HG03108 (cell line): ENCODE data around the gene CNPY3.
"Not testable (repeated sequence)": the region's sequence is repeated elsewhere in the genome, so short reads cannot be mapped to it uniquely, and the experiment has no call there.

Experiments
- ATAC-seq: cut with Tn5 transposase; IDR thresholded peaks from one replicate; pipeline ENCODE4 v1.9.1; 2021; ENCODE audit warnings: moderate library complexity; ENCODE audit not compliant: unreplicated experiment

CNPY3 gene

DNA sequence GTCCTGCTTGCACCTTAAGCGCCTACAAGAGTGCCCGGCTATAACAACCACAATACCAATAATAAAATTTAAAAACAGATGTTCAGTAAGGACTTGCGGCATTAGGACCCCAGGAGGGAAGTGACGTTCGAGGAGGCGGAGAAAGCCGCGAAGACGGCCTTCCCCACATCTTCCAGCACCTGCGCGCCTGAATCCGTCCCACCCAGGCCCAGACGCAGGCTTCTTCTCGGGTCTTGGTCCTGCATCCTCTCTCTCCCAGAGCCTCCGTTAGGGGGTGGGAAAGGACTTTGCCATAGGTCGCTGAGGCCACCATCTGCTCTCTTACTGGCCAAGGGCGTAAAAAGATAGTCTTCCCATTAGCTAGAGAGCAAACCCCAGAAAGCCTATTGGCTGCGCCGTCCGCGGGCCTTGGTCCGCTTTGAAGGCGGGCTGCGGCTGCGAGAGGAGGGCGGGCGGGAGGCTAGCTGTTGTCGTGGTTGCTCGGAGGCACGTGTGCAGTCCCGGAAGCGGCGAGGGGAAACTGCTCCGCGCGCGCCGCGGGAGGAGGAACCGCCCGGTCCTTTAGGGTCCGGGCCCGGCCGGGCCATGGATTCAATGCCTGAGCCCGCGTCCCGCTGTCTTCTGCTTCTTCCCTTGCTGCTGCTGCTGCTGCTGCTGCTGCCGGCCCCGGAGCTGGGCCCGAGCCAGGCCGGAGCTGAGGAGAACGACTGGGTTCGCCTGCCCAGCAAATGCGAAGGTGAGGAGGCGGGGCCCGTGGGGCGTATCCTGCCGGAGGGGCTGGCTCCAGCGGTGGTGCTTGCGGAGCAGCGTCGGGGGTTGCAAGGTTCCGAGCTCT, at the start of gene CNPY3:
Gene CNPY3, plus strand, starts transcription at position 495 of the 835 bp plus-strand sequence. Its CDS starts 91 bp downstream, at position 586.
- peak; percentile 74 for ATAC-seq

DNA sequence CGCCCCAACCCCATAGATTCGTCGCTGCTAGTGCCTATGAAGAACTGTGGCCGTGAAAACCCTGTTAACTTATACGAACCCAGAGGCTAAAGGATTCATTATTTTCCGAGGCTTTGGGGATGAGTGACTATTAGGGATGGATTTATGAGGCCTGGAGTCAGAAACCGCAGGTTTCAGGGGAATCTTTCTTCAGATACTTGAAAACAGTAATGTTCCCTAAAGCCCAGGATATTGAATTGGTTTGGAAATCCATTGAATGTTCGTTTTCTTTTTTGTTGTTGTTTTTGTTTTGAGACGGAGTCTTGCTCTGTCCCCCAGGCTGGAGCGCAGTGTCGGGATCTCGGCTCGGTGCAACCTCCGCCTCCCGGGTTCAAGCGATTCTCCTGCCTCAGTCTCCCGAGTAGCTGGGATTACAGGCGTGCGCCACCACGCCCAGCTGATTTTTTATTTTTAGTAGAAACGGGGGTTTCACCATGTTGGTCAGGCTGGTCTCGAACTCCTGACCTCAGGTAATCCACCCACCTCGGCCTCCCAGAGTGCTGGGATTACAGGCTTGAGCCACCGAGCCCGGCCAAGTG, 49.0 kb upstream of the CNPY3 start:
- not testable (repeated sequence) for ATAC-seq

DNA sequence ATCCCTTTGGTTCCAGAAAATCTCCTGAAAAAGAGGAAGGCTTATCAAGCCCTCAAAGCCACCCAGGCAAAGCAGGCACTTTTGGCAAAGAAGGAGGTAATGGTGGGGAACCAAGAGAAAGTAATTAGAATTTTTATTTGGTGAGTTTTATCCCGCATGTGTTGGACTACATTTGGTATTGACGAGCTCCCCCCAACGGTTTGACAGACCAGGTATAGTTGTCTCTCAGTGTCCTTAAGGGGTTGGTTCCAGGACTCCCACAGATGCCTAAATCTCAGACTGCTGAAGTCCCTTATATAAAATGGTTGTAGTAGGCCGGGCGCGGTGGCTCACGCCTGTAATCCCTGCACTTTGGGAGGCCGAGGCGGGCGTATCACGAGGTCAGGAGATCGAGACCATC, 48.4 kb upstream of the CNPY3 start:
- not testable (repeated sequence) for ATAC-seq

DNA sequence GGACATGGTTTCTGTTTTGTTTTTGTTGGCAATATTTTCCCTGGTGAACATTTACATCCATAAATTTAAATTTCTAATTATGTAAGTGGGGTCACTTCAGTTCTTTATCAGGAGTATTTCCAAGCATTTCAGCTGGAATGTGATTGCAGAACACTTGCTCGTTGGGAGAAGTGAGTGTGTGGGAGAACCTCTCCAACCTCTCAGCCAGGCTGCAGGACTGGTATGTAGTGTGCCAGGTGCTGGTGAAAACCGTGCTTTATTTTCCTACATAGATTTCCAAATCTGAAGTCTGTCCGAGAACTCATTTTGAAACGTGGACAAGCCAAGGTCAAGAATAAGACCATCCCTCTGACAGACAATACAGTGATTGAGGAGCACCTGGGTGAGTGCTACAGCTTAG, 43.6 kb upstream of the CNPY3 start:
- no peak for ATAC-seq

DNA sequence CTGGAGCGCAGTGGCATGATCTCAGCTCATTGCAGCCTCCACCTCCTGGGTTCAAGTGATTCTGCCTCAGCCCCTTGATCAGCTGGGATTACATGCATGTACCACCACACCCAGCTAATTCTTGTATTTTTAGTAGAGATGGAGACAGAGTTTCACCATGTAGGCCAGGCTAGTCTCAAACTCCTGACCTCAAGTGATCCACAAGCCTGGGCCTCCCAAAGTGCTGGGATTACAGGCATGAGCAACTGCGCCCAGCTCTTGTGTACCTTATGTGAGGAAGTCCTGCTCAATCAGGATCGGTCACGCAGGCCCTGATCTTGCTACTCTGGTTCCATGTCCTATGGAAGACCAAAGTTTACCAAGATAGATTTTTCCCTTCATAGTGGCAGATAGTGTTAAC, 41.1 kb upstream of the CNPY3 start:
- not testable (repeated sequence) for ATAC-seq

DNA sequence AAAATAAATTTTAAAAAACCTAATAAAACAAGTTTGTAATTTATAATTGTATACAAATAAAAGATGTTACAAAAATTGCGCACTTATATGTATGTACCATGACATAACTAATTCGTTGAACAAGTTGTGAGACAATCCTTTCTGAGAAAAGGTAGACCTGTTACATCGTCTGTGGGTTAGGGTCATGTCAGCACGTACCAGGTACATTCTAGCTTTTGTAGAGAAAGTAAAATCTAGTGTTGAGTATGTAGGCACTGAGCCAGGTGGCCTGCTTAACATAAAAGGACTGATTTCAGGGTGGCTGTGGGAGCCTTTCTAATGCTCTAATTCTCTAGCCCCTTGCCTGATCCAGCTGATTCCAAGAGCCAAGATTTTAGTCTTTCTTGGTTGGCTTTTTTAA, 39.5 kb upstream of the CNPY3 start:
- ATAC-seq: no peak

DNA sequence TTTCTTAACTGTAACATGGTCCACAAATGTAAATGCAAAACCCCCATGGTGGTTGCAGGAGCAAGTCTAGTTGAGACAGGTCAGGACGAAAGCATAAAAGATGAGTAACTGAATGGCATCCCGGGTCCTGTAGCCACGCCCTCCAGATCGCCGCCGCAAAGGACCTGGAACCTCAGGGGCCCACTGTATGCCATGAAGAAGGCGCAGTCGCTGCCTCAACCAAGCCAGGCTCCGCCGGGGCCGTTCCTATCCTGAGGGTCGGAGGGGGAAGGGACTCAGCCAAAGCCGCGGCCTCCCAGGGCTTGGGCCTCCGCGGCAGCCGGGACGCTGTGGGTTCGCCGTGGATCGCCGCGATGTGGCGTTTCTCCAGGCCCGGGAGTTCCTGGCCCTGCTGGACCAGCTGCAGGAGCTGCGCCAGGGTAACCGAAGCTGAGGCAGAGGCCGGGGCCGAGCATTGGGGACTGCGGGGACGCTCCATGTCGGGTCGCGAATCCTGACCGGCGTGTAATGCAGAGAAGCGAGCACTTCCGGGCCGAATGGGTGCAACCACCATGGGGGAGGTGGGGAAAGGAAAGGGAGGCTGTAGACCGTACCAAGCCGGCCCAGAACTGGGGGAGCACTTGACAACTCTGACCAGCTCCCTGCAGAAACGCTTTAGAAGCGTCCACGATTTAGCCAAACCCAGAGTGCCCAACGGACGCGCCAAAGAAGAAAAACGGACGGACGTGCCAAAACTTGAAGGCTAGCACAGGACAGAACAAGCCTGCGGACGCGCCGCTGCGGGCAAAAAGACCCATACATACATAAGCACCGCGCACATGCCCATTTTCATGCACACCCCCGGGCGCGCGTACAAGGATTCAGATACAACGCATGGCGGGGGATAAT, 38.7 kb upstream of the CNPY3 start:
- ATAC-seq: peak; percentile 92

DNA sequence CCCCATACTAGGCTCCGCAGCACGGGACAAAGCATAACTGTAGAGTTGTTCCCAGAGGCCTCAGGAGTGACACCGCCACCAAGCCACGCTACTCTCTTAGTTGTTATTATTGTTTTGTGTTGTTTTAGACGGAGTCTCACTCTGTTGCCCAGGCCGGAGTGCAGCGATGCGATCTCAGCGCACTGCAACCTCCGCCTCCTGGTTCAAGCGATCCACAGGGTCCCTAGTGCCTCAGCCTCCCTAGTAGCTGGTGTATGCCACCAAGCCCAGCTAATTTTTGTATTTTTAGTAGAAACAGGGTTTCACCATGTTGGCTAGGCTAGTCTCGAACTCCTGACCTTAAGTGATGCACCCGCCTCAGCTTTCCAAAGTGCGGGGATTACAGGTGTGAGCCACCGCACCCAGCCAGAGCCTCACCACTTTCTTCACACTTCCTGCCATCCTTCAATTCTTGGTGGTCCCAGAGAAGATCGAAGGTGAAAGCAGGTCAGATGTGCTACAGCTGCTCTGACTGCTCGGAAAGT, 38.0 kb upstream of the CNPY3 start:
- no peak for ATAC-seq

DNA sequence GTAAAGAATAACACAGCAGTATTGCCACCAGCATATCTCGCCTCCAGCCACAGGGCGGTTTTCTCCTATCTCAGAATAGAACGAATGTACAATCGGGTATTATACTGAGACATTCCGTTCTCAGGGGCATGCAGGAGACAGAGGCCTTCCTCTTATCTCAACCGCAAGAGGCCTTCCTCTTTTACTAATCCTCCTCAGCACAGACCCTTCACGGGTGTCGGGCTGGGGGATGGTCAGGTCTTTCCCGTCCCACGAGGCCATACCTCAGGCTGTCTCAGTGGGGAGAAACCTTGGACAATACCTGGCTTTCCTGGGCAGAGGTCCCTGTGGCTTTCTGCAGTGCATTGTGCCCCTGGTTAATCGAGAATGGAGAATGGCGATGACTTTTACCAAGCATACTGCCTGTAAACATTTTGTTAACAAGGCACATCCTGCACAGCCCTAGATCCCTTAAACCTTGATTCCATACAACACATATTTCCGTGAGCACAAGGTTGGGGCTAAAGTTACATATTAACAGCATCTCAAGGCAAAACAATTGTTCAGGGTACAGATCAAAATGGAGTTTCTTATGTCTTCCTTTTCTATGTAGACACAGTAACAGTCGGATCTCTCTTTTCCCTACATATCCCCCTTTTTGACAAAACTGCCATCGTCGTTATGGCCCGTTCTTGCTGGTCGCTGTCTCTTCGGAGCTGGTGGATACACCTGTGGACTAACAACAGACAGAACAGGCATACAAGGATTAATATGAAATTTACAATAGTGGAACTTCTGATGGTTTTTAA, 35.0 kb upstream of the CNPY3 start:
- not testable (repeated sequence) for ATAC-seq

DNA sequence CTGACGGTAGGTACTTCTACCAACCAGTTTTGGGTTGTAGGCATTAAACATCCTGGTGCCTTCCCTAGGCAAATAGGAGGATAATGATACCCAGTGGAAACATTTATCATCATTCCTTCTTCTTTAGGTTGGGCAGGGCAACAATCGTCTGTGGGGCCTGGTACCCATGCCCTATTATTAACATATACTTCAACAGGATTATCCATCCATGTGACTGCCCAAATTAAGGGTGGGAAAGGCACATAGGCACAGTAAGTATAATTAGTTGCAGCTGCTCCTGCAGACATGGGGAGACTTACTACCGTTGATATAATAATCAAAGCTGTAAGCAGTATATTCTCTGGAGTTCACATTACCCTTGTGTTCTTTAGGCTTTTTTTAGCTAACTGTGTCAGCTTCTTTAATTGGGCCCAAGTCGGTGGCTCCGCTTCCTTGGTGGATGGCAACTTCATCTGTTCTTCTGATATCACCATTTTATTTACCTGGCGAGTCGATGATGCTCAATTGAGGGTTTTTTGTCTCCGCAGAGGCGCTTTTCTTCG, 33.0 kb upstream of the CNPY3 start:
- ATAC-seq: no peak

DNA sequence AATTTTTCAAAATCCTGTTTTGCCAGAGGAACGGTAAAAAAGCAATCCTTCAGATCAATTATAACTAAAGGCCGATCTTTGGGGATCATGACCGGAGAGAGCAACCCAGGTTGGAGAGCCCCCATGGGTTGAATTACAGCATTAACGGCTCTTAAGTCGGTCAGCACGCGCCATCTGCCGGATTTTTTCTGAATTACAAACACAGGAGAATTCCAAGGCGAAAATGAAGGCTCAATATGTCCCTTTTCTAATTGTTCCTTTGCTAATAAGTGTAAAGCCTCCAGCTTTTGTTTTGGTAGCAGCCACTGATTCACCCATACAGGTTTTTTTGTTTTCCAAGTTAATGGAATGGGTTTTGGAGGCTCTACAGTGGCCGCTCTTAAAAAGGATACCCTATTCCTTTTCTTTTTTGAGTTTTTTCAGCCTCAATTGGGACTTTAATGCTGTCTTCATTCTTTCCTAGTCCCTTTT, 30.4 kb upstream of the CNPY3 start:
- no peak for ATAC-seq

DNA sequence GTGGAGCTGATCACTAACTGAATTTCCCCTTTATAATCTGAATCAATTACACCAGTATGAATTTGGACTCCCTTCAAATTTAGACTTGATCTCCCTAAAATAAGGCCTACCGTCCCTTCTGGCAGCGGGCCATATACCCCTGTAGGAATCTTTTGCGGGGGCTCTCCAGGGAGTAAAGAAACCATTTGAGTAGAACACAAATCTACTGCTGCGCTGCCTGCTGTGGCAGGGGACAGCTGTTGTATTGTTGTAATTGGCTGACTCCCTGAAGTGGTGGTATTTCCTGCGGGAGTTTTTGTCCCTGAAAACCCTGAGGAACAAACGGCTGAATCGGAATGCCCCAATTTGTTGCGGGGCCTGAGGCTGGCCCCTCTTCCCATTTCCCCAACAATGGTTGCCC, 29.4 kb upstream of the CNPY3 start:
- no peak for ATAC-seq

DNA sequence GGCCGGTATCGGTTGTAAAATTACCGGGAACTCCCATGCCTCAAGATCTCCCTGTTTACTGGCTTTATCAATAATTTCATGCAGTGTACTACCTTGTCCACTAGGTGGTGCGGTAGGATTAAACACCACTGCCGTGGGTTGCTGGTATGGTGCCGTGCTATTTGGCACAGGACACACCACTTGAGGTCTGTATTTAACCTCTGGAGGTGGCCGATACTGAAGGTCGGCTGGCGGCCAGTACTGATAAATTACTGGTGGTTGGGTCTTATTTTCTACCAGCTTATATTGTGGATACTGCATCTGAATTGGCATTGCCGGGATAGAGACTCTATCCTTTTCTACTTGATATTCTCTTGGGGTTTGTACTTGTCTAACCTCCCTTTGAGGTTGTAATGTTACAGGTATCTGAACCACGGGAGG, 27.7 kb upstream of the CNPY3 start:
- ATAC-seq: peak; percentile 81

DNA sequence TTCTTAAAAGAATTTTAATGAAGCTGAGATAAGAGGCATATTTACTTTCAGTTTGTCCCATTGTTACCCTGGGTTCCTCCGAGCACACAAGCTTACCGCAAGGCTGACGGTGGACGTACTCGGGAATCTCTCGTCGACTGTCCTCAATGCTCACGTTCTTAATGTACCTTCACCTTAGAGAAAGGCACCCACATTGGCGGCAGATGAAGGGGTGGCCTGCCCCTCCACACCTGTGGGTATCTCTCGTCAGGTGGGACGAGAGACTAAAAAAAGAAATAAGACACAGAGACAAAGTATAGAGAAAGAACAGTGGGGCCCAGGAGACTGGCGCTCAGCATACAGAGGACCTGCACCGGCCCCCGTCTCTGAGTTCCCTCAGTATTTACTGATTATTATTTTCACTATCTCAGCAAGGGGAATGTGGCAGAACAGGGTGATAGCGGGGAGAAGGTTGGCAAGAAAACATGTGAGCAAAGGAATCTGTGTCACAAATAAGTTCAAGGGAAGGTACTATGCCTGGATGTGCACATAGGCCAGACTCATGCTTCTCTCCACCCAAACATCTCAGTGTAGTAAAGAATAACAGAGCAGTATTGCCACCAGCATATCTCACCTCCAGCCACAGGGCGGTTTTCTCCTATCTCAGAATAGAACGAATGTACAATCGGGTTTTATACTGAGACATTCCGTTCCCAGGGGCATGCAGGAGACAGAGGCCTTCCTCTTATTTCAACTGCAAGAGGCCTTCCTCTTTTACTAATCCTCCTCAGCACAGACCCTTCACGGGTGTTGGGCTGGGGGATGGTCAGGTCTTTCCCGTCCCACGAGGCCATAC, 26.6 kb upstream of the CNPY3 start:
- ATAC-seq: not testable (repeated sequence)

DNA sequence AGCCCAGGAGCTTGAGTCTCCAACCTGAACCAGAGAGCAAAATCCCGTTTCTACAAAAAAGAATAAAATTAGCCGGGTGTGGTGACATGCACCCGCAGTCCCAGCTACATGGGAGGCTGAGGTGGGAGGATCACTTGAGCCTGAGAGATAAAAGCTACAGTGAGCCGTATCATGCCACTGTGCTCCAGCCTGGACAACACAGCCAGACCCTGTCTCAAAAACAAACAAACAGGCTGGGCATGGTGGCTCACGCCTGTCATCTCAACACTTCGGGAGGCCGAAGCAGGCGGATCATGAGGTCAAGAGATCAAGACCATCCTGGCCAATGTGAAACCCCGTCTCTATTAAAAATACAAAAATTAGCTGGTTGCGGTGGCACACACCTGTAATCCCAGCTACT, 24.8 kb upstream of the CNPY3 start:
- ATAC-seq: no peak

DNA sequence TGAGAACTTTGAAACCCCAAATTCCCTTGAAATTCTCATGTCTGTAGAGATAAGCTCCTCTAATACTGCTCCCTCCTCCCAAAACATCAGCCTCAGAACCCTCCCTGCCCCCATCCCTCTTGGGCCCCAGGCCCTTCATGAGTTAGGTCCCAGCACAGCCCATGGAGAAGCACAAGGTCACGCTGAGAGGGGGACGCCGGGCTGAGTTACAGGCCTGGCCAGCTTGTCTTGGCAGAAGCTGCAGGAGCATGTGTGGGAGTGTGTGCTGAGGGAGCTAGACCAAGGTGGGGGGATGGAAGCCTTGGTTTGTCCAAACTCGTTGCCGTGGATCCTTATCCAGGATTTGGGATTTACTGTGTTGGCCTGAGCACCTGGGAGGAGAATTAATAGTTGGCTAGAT, 21.9 kb upstream of the CNPY3 start:
- ATAC-seq: no peak

DNA sequence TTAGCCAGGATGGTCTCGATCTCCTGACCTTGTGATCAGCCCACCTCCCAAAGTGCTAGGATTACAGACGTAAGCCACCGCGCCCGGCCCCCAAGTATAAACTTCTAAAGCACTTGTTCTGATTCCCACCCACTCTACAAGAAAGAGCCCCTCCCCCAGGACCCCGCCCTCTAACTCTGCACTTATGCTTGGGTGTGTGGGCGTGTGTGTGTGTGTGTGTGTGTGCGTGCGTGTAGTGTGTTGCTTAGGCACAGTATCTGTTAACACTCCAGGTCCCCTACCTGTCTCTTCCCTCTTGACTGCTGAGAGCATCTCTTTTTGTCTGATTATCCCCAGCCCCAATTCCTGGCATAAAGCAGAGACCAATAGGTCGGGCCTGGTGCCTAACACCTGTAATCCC, 19.4 kb upstream of the CNPY3 start:
- no peak for ATAC-seq

DNA sequence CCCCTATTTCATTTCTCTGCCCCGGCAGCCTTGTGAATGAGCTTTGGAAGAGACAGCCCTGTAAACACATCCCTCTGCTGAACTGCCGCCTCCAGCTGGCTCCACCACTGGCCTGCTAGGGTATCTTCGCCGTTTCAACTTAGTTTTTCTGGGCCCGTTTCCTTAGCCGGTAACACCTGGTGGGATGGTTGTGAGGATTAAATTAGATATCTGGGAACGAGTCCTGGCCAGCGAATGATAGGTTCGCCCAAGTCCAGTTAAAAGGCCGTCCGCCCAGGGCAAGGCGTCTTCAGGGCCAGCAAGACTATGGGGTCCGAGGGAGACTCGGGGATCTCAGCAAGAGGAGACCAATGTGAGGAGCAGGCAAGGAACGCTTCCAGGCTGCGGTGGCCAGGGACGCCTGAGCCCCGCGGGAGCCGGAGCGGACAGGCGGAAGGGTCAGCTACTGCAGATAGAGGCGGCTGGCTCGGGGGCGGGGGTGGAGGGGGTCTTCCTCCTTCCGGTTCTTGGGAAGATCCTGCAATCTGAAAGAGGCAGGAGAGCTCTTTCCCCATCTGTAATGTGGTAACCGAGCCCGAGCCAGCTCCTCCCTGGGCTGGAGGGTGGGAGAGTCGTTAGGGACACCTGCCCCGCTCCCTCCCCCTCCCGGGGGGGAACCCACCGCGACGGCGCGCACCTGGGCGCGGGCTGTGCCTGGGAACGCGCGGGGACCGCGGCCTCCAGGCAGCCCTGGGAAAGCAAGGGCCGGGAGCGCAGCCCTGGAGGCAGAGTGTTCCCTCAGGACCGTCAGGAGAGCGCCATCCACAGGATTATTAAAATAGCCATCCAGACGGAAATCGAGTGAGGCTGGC, 17.9 kb upstream of the CNPY3 start:
- ATAC-seq: no peak
